ENCODE measurements around the gene BDH2.

- TF ChIP-seq POLR2AphosphoS5 (IDR thresholded peaks at IDR 0.05; ENCODE audit: low read depth, low read length) = no peak
- no peak for TF ChIP-seq POLR2A (IDR thresholded peaks at IDR 0.05; ENCODE audit: low read depth, low read length)
- no peak for TF ChIP-seq TAF1 (IDR thresholded peaks at IDR 0.05; ENCODE audit: borderline replicate concordance, low read depth, low read length)
These were observed 1.3 kb downstream of the BDH2 start for GRCh38 chr4:103098341-103098740.

All from GM12892 (cell line).